ENCODE results near the gene ELMO2. TPM values are rescaled to one million over a fixed set of nuclear protein-coding genes. Genes with fewer than 3 reads are reported as not detected.
A peak's percentile ranks its signal among the peaks of the same experiment; 100 is the strongest.

The ELMO2 gene, protein sequence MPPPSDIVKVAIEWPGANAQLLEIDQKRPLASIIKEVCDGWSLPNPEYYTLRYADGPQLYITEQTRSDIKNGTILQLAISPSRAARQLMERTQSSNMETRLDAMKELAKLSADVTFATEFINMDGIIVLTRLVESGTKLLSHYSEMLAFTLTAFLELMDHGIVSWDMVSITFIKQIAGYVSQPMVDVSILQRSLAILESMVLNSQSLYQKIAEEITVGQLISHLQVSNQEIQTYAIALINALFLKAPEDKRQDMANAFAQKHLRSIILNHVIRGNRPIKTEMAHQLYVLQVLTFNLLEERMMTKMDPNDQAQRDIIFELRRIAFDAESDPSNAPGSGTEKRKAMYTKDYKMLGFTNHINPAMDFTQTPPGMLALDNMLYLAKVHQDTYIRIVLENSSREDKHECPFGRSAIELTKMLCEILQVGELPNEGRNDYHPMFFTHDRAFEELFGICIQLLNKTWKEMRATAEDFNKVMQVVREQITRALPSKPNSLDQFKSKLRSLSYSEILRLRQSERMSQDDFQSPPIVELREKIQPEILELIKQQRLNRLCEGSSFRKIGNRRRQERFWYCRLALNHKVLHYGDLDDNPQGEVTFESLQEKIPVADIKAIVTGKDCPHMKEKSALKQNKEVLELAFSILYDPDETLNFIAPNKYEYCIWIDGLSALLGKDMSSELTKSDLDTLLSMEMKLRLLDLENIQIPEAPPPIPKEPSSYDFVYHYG
- total RNA-seq (2014; rRNA removed; shearing (Covaris generic)): 28.6 and 35.2 TPM in 2 replicates

DNA sequence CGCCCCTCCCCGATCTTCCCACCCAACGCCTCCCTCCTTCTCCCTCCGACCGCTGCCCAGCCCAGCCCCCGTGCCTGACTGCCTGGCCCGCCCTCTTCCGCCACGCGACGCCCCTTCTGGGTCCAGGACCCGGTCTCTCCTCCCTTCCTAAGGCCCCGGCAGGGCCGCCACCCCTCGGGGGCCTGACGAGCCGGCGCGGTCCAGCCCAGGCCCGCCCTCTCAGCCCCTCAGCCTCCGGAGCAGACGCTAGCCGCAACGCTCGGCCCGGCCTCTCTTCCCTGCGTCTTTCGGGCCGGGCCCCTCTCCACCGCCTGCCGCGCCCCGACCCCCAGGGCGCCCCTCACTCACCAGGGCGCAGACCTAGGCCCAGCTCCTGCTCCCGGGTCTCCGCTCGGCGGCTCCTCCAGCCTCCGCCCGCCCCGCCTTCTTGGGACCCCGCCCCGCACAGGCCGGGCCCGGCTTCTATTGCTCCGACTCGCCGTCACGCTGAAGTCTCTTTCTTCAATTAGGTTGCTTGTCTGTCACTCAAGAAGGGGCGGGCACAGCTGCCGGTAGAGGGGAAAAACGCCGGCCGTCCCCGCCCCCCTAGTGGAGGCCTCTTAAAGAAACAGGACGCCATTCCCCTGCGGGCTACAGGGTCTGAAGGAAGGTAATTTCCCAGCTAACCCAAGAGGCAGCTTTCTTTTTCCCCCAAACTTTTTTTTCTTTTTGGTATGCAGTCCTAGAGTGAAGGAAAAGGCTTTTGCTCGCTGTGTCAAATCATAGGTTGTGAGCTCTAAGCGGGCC lies at the start of gene ELMO2:
ELMO2 (minus strand) TSS at position 416 of the 786 bp plus-strand sequence. CDS start 12,133 bp downstream, outside the sequence.
- peak; percentile 99 for DNase-seq (ENCODE audit: low spot score)

DNA sequence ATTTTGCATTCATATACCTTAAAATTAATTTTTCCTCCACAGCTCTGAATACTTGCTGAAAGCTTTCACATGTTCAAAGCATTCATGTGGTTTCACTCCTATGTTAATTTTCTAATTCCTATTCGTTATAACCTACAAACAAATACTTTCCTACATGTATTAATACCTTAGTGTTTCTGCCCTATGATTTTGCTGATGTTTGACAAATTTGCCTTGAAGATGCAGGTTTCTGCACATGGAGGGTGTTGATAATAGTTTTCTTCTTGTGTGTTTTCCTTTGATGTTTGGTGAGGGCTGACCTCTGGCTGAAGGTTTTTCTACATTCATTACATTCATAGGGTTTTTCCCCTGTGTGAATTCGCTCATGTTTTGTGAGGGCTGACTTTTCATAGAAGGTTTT lies 49.3 kb upstream of the ELMO2 start:
- no peak for DNase-seq (ENCODE audit: low spot score)

DNA sequence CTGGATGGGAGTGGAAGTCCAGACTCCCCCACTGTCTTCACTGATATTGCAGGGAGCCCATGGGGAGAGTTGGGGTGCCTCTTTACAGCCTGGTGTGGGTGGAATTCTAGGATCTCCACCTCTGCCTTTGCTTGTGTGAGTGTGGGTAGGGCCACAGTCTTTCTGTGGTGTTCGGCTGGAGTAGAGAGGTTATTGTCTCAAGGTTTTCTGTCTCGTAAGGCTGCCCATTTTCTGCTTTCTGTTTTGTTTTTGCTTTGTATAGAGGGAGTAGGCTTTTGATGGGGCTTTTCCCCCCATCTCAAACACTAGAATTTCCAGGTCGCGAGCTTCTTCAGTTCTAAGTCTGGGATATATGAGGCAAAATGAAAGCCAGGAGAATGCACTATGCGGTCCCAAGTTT lies 40.4 kb upstream of the ELMO2 start:
- DNase-seq (ENCODE audit: low spot score): no peak

DNA sequence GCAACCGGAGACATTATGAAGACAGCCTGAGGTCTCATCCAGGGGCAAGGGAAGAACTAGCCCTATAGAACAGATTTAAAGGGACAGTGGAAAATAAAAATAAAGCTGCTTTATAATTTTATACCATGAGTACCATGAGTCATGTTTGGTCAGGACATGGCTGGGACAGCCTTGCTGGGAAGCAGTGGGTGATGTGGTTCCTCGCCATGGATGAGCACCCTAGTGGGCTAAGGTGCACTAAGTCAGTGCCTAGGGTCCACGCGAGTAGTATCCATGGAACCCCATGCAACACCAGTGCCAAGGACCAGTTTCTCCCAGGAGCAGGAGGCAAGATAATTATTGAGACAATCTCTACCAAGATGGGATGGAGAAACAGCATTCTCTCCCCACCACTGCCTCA lies 33.4 kb upstream of the ELMO2 start:
- no peak for DNase-seq (ENCODE audit: low spot score)

- DNase-seq (ENCODE audit: low spot score): peak; percentile 67
Measured at GRCh38 chr20:46438156-46438750, 31.8 kb upstream of the ELMO2 start.

- no peak for DNase-seq (ENCODE audit: low spot score)
Measured at GRCh38 chr20:46435146-46435545, 28.7 kb upstream of the ELMO2 start.

DNA sequence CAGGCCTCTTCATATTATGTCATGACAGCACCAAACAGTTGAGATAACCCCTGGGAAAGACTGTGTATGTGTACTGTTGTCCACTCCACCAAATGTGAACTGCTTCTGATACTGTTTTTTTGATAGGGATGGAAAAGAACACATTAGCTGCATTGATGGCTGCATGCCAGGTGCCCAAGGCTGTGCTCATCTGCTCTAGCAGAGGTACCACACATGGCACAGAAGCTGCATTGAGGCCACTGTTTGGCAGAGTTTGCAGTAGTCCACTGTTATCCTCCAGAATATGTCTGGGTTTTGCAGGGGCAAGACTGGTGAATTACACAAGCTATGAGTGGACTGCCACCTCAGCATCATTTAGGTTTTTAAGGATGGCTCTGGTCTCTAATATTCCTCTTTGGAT lies 28.2 kb upstream of the ELMO2 start:
- no peak for DNase-seq (ENCODE audit: low spot score)

GRCh38 chr20:46433051-46433450 lies 26.6 kb upstream of the ELMO2 start:
- DNase-seq (ENCODE audit: low spot score): no peak

- DNase-seq (ENCODE audit: low spot score): no peak
Measured at GRCh38 chr20:46430921-46431712, 24.7 kb upstream of the ELMO2 start.

- DNase-seq (ENCODE audit: low spot score): no peak
Measured at GRCh38 chr20:46427384-46427783, 21.0 kb upstream of the ELMO2 start.

GRCh38 chr20:46423882-46424482 lies 17.6 kb upstream of the ELMO2 start:
- no peak for DNase-seq (ENCODE audit: low spot score)

DNA sequence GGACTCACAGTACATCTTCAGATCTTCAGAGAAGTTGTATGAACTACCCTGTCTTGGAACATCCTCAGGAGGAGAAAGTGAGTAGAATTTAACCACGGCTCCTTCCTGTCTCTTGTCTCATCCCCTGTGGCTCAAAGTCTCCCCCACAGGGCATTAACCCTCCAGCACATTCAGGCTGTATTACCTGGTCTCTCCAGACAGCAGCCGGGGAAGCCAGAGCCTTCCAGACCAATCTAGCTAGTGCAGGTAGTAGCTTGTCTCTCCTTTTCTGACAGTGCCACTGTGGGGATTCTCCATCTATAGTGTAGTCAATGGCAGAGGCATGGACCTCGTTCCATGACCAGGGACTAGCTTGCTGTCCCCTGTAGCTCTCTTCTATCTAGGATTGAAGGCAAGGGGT lies 16.9 kb upstream of the ELMO2 start:
- DNase-seq (ENCODE audit: low spot score): no peak

DNA sequence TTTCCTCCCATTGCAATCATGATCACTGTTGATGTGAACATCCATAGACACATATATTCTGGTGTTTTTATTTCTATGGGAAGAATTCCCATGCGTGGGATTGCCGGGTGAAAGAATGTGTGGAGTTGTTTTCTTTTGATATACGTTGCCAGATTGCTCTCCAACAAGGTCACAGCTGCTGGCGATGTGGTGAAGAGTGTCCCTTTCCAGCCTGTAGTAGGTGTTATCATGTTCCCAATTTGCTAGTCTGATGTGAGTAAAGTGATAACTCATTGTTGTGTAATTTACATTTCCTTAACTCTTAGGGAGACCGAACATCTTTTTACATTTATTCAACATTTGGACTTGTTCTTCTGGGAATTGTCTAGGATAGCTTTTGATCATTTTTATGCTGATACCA lies 14.5 kb upstream of the ELMO2 start:
- no peak for DNase-seq (ENCODE audit: low spot score)

GRCh38 chr20:46419882-46420281 lies 13.5 kb upstream of the ELMO2 start:
- DNase-seq (ENCODE audit: low spot score): no peak

GRCh38 chr20:46416839-46417238 lies 10.4 kb upstream of the ELMO2 start:
- no peak for DNase-seq (ENCODE audit: low spot score)

DNA sequence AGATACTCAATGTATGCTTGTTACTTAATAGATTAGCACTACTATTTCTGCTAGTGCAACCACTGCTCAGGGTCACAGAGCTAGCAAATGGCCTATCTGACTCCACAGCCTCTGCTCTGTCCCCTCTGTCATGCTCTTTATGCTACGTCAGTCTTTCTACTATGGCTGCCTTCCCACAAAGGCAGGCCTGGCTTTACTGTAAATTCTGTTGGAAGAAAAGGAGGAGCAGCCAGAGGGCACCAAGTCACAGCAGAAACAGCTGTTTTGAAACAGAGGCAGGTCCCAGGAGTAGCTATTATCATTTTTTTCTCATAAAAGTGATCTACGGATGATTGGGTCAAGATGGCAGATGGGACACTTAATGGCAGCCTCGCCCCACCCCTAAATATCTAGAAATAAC lies 10.0 kb upstream of the ELMO2 start:
- no peak for DNase-seq (ENCODE audit: low spot score)

GRCh38 chr20:46415773-46416172 lies 9.4 kb upstream of the ELMO2 start:
- no peak for DNase-seq (ENCODE audit: low spot score)

- DNase-seq (ENCODE audit: low spot score): no peak
Measured at GRCh38 chr20:46414608-46415007, 8.2 kb upstream of the ELMO2 start.

GRCh38 chr20:46411637-46412036 lies 5.2 kb upstream of the ELMO2 start:
- DNase-seq (ENCODE audit: low spot score): no peak

- peak; percentile 16 for DNase-seq (ENCODE audit: low spot score)
Measured at GRCh38 chr20:46408281-46408731, 1.9 kb upstream of the ELMO2 start.

GRCh38 chr20:46407671-46407996 lies 1.2 kb upstream of the ELMO2 start:
- no peak for DNase-seq (ENCODE audit: low spot score)
